A673 (cell line): Measurements from ENCODE around the gene LGALS9C. TPM values are rescaled to one million over a fixed set of nuclear protein-coding genes. Genes with fewer than 3 reads are reported as not detected.
"Not testable (repeated sequence)": the region's sequence is repeated elsewhere in the genome, so short reads cannot be mapped to it uniquely, and the experiment has no call there.

Experiments used
- BruUV-seq: library from RNA; stranded (reverse); fragments of 400-500 nt; replicated peaks from 2 replicates; lab custom pipeline; 2021; lab: Mats Ljungman, UMichigan
- CTCF ChIA-PET: fragments of 300-600 bp; sonication (Branson Sonifier 250); formaldehyde crosslinking; loops from one replicate; lab custom pipeline; 2022; ENCODE audit warnings: antibody characterized with exemption; lab: Charles Lee
- POLR2A ChIA-PET: fragments of 300-600 bp; sonication (Branson Sonifier 250); formaldehyde crosslinking; loops from one replicate; lab custom pipeline; 2022; ENCODE audit warnings: antibody characterized with exemption; ENCODE audit not compliant: low non-redundant PET; lab: Charles Lee
- DNase-seq: peaks from one replicate; pipeline ENCODE4 v3.0.0-alpha.2; 2015; ENCODE audit warnings: low spot score
- H3K27ac ChIP-seq: fragments of 200-600 bp; sonication (generic); 2 replicates; pipeline ENCODE4 v1.5.1; 2016; ENCODE audit warnings: mixed run types, low read depth, mild to moderate bottlenecking, mixed read lengths, antibody characterized with exemption, low read length; ENCODE audit not compliant: poor library complexity, severe bottlenecking
- H3K27me3 ChIP-seq: fragments of 200-600 bp; sonication (generic); replicated peaks from 2 replicates; pipeline ENCODE4 v1.6.1; 2017; ENCODE audit warnings: mixed run types, low read depth, mild to moderate bottlenecking, mixed read lengths, antibody characterized with exemption, low read length; ENCODE audit not compliant: insufficient read depth, poor library complexity
- H3K36me3 ChIP-seq: fragments of 200-600 bp; sonication (generic); 2 replicates; pipeline ENCODE4 v1.6.1; 2016; ENCODE audit warnings: mixed run types, mild to moderate bottlenecking, mixed read lengths, antibody characterized with exemption, low read length; ENCODE audit not compliant: insufficient read depth, poor library complexity, severe bottlenecking
- H3K4me1 ChIP-seq: fragments of 200-600 bp; sonication (generic); 2 replicates; pipeline ENCODE4 v1.6.1; 2017; ENCODE audit warnings: mixed run types, mild to moderate bottlenecking, mixed read lengths, antibody characterized with exemption, low read length; ENCODE audit not compliant: insufficient read depth, poor library complexity, severe bottlenecking
- H3K4me3 ChIP-seq: fragments of 200-600 bp; sonication (generic); 2 replicates; pipeline ENCODE4 v1.5.1; 2016; ENCODE audit warnings: low read depth, mixed run types, mild to moderate bottlenecking, mixed read lengths, low read length; ENCODE audit not compliant: poor library complexity, severe bottlenecking
- H3K9me3 ChIP-seq: fragments of 200-600 bp; sonication (generic); 2 replicates; pipeline ENCODE4 v1.6.1; 2016; ENCODE audit warnings: mixed run types, low read depth, mild to moderate bottlenecking, mixed read lengths, antibody characterized with exemption, low read length; ENCODE audit not compliant: poor library complexity, severe bottlenecking
- CTCF ChIP-seq: fragments of 300-800, 200-600 bp; sonication (generic); conservative IDR thresholded peaks from 2 replicates; pipeline ENCODE4 v1.5.1; 2017; ENCODE audit warnings: low read depth, mild to moderate bottlenecking, antibody characterized with exemption, low read length, moderate library complexity, mixed read lengths
- intact Hi-C: fragments of 100-400 bp; cut with micrococcal nuclease; formaldehyde crosslinking; loops from one replicate; pipeline ENCODE4 v1.10.0; 2022; ENCODE audit not compliant: unreplicated experiment
- total RNA-seq: library from RNA; stranded (reverse); gene quantifications from 2 replicates; pipeline ENCODE4 v1.2.3, GENCODE V29; 2021

Gene LGALS9C
- total RNA-seq, 1 experiment from 2014 or later, result not detected

- POLR2A ChIA-PET, H3K36me3 ChIP-seq, CTCF ChIA-PET, BruUV-seq, H3K4me1 ChIP-seq, H3K9me3 ChIP-seq, DNase-seq, H3K27ac ChIP-seq, H3K27me3 ChIP-seq, intact Hi-C loops, H3K4me3 ChIP-seq: not testable (repeated sequence)
Measured at GRCh38 chr17:18494250-18494768, 17.7 kb downstream of the LGALS9C start.

GRCh38 chr17:18497044-18497443 is 20.5 kb downstream of the LGALS9C start:
- DNase-seq, CTCF ChIA-PET, H3K9me3 ChIP-seq, H3K27ac ChIP-seq, H3K27me3 ChIP-seq, H3K36me3 ChIP-seq, intact Hi-C loops, H3K4me1 ChIP-seq, POLR2A ChIA-PET, BruUV-seq, H3K4me3 ChIP-seq: not testable (repeated sequence)
- TF ChIP-seq CTCF, result 0 out of 2 replicates have a peak, but pooled peaks have one; percentile 28

GRCh38 chr17:18499100-18499499 is 22.5 kb downstream of the LGALS9C start:
- POLR2A ChIA-PET, intact Hi-C loops, BruUV-seq: not testable (repeated sequence)

GRCh38 chr17:18499756-18500155 is 23.2 kb downstream of the LGALS9C start:
- H3K9me3 ChIP-seq, BruUV-seq, DNase-seq, H3K27ac ChIP-seq, H3K4me3 ChIP-seq, H3K36me3 ChIP-seq, CTCF ChIA-PET, H3K27me3 ChIP-seq, intact Hi-C loops, H3K4me1 ChIP-seq, POLR2A ChIA-PET: not testable (repeated sequence)

More at GRCh38 chr17:18499100-18499499, 22.5 kb downstream of the LGALS9C start:
- H3K4me1 ChIP-seq, H3K4me3 ChIP-seq, CTCF ChIA-PET, H3K9me3 ChIP-seq, H3K36me3 ChIP-seq, DNase-seq, H3K27ac ChIP-seq, H3K27me3 ChIP-seq: not testable (repeated sequence)

GRCh38 chr17:18500281-18500680 is 23.7 kb downstream of the LGALS9C start:
- DNase-seq, CTCF ChIA-PET, H3K27ac ChIP-seq, POLR2A ChIA-PET, H3K9me3 ChIP-seq, BruUV-seq, intact Hi-C loops, H3K4me3 ChIP-seq, H3K36me3 ChIP-seq, H3K27me3 ChIP-seq, H3K4me1 ChIP-seq: not testable (repeated sequence)

- H3K4me3 ChIP-seq, POLR2A ChIA-PET, BruUV-seq: not testable (repeated sequence)
Measured at GRCh38 chr17:18500816-18501215, 24.2 kb downstream of the LGALS9C start.

GRCh38 chr17:18503221-18503620 is 26.6 kb downstream of the LGALS9C start:
- H3K4me1 ChIP-seq, H3K9me3 ChIP-seq, H3K27ac ChIP-seq, POLR2A ChIA-PET, DNase-seq, intact Hi-C loops, H3K4me3 ChIP-seq, H3K36me3 ChIP-seq, H3K27me3 ChIP-seq, BruUV-seq, CTCF ChIA-PET: not testable (repeated sequence)

More at GRCh38 chr17:18500816-18501215, 24.2 kb downstream of the LGALS9C start:
- intact Hi-C loops, H3K27ac ChIP-seq, H3K4me1 ChIP-seq, H3K9me3 ChIP-seq, H3K27me3 ChIP-seq, CTCF ChIA-PET, DNase-seq, H3K36me3 ChIP-seq: not testable (repeated sequence)
